D721Med (cell line): ENCODE results near the gene DDX3X.
"Not testable (repeated sequence)": the region's sequence is repeated elsewhere in the genome, so short reads cannot be mapped to it uniquely, and the experiment has no call there.

Experiments
- DNase-seq: peaks from one replicate; pipeline ENCODE4 v3.0.0; 2011; ENCODE audit warnings: low spot score; ENCODE audit not compliant: insufficient read length
- FAIRE-seq: peaks from 2 replicates; lab custom pipeline; 2011; peaks lifted over from hg19 to GRCh38; lab: Jason Lieb, UNC
- CTCF ChIP-seq: IDR thresholded peaks from 2 replicates; pipeline ENCODE4 v1.5.1; 2012; ENCODE audit warnings: mild to moderate bottlenecking, control low read depth; ENCODE audit not compliant: insufficient read depth; ENCODE audit errors: missing control alignments

DDX3X gene

DNA sequence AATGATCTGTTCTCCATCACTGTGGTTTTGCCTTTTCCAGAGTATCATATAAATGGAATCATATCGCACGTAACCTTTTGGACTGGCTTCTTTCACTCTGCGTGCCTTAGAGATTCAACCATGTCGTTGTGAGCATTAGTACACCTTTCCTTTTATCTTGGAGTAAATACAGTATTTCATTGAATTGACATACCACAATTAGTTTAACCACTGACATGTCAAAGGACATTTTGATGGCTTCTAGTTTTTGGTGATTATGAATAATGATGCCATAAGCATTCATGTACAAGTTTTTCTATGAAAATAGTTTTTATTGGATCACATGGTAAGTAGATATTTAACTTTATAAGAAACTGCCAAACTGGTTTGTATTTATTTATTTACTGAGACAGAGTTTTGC is 35.2 kb downstream of the DDX3X start:
- no peak for TF ChIP-seq CTCF
- no peak for DNase-seq
- FAIRE-seq, result no peak

GRCh38 chrX:41371575-41371974 is 37.6 kb downstream of the DDX3X start:
- DNase-seq, FAIRE-seq: not testable (repeated sequence)

DNA sequence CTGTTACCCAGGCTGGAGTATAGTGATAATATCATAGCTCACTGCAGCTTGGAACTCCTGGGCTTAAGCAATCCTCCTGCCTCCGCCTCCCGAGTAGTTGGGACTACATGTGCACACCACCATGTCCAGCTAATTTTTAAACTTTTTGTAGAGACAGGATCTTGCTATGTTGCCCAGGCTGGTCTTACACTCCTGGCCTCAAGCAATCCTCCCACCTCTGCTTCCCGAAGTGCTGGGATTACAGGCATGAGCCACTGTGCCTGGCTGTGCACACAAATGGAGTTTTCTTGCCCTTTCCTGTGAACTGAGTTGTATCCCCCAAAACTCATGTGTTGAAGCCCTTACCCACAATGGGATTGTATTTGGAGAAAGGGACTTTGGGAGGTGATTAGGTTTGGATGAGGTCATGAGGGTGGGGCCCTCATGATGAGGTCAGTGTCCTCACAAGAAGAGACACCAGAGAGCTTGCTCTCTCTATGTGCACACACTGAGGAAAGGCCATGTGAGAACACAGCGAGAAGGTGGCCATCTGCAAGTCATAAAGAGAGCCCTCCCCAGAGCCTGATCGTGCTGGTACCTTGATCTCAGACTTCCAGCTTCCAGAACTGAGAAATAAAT is 40.1 kb downstream of the DDX3X start:
- TF ChIP-seq CTCF, result no peak
- FAIRE-seq, result no peak
- no peak for DNase-seq

GRCh38 chrX:41377624-41378023 is 43.7 kb downstream of the DDX3X start:
- FAIRE-seq (no peak), DNase-seq (no peak)

DNA sequence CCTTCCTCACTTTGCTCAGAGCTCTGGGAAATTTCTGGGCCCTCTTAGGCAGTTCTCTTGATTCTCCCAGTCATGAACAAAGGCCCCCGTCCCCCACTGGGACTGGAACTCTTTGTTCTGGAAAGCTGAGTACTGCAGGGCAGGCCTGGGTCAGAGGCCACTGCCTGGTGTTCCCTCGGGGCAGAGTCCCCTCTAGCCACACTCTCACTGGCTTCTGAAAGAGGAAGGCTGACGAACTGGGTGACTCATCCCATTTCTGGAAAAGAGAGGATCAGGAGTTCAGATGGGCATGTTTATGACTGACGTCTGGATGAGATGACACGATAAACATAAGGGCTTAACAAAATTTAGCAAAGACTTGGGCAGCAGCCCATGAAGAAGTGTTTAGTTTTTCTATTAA is 47.7 kb downstream of the DDX3X start:
- FAIRE-seq (no peak), DNase-seq (no peak)
- no peak for TF ChIP-seq CTCF

More at GRCh38 chrX:41377624-41378023, 43.7 kb downstream of the DDX3X start:
- no peak for TF ChIP-seq CTCF

DNA sequence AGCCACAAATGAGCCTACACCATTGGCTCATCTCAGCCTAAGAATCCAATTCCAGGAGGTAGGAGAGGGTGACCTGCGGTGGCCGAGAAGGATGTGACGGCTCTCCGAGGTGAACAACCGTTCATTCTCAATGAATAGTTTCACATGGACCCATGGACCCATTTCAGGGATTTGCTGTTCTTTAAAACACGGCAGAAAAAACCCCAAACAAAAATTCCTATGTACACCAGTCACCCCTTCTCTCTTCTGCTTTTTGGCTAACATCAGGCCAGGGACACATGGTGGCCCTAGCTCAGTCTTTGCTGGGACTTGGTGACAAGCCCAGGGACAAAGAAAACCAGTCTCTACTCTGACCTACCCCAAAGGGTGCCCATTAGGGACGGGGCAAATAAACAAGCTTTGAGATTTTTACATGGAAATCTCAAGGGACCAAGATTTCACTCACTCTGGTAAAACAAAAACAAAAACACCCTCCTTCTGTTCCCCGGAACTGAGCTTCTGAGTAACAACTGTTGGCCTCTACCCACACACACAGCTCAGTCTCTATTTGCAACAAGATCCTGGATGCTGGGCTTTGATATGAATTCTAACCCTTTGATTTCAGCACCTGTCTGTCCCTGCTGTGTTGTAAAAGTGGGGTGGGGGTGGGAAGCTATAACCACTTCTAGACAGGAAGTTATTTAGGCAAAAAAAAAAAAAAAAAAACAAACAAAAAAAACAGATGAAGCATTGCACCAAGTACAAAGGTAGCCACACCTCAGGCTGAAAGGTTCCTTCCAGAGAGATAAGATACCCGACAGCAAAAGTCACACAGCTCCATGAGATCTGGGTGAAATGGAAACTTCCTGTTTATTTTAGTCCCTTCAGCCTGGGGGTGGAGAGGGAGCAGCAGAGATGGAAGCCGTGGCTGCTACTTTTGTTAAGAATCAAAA is 49.0 kb downstream of the DDX3X start:
- FAIRE-seq, result no peak
- DNase-seq, result no peak
- no peak for TF ChIP-seq CTCF

- DNase-seq (no peak), FAIRE-seq (no peak)
- no peak for TF ChIP-seq CTCF
These were observed 50.2 kb downstream of the DDX3X start for GRCh38 chrX:41384051-41384705.
